Gastroesophageal sphincter (tissue), 4 donors: ENCODE measurements around the gene OPRD1. TPM values are rescaled to one million over a fixed set of nuclear protein-coding genes. Genes with fewer than 3 reads are reported as not detected.

ENCODE experiments used
- ATAC-seq: fragments of 150-250 bp; one replicate; pipeline ENCODE4 v1.9.1; 2016; ENCODE audit warnings: mild to moderate bottlenecking, moderate library complexity
- H3K27ac ChIP-seq, 4 donors: fragments of 200-600 bp; sonication (generic) in 3 of 4; 1 replicate in 3 of 4; 2 replicates in 1 of 4; pipeline ENCODE4 v1.5.1; 2016 to 2019
- H3K27me3 ChIP-seq: fragments of 200-600 bp; sonication (generic); one replicate; pipeline ENCODE4 v1.5.1; 2019
- H3K36me3 ChIP-seq, 2 donors: fragments of 200-600 bp; sonication (generic); one replicate each; pipeline ENCODE4 v1.5.1; 2019; ENCODE audit warnings: control low read depth in 1 of 2
- H3K4me1 ChIP-seq, 3 donors: fragments of 200-600 bp; sonication (generic); 1 replicate in 2 of 3; 2 replicates in 1 of 3; pipeline ENCODE4 v1.5.1; 2016 to 2019; ENCODE audit warnings: control low read depth in 2 of 3
- H3K4me3 ChIP-seq, 2 donors: fragments of 200-600 bp; sonication (generic); one replicate each; pipeline ENCODE4 v1.5.1; 2019; ENCODE audit warnings: mild to moderate bottlenecking in 1 of 2, moderate library complexity in 1 of 2
- H3K9me3 ChIP-seq, 3 donors: fragments of 200-600 bp; sonication (generic); one replicate each; pipeline ENCODE4 v1.5.1; 2017 to 2019; ENCODE audit warnings: control low read depth in 2 of 3
- CTCF ChIP-seq, 4 experiments: fragments of 200-600 bp in 2 of 4; fragments of 450-650 bp in 2 of 4; sonication (generic) in 1 of 4; IDR thresholded peaks; one replicate each; pipeline ENCODE4 v1.5.1; 2017 to 2019; ENCODE audit warnings: antibody characterized with exemption in 4 of 4, mild to moderate bottlenecking in 2 of 4, moderate library complexity in 2 of 4
- EP300 ChIP-seq: sonication (generic); formaldehyde crosslinking; IDR thresholded peaks from one replicate; pipeline ENCODE4 v1.6.1; 2017; ENCODE audit warnings: antibody characterized with exemption, mild to moderate bottlenecking
- POLR2A ChIP-seq, 2 donors: fragments of 450-650 bp; IDR thresholded peaks; one replicate each; pipeline ENCODE4 v1.6.1; 2017; ENCODE audit warnings: antibody characterized with exemption in 2 of 2, mild to moderate bottlenecking in 2 of 2, moderate library complexity in 1 of 2
- POLR2AphosphoS5 ChIP-seq: sonication (generic); formaldehyde crosslinking; IDR thresholded peaks from one replicate; pipeline ENCODE4 v1.6.1; 2017; ENCODE audit warnings: antibody characterized with exemption
- WGBS, 2 donors: methylation state at CpG; one replicate each; pipeline ENCODE4 v1.1.5; 2018; ENCODE audit warnings: low coverage in 1 of 2; 5-methylcytosine and 5-hydroxymethylcytosine counted together
- total RNA-seq, 4 donors: library from RNA; depleted of rRNA; stranded (reverse); fragments of >200 nt; gene quantifications; one replicate each; pipeline ENCODE4 v1.1.0, GENCODE V29; 2016

OPRD1 gene
- total RNA-seq, 4 donors from 2014 or later = 0.08 to 0.16 (median 0.13) TPM; not detected in 1

- no peak for TF ChIP-seq CTCF (IDR thresholded peaks at IDR 0.05)
- TF ChIP-seq POLR2AphosphoS5 = no peak
- TF ChIP-seq EP300 = no peak
- TF ChIP-seq POLR2A (IDR thresholded peaks at IDR 0.05) = no peak
- peaks cover 0 to 18% (median 9%) of the 10 kb centered on the region in 3 donors for H3K4me1 ChIP-seq
- no peak overlapping the region for H3K27ac ChIP-seq
- peaks cover 0 to 5% (median 0%) of the 10 kb centered on the region in 3 donors for H3K9me3 ChIP-seq
- 94% methylated on average over 3 of the region's 3 CpGs; no CpG with 5 or more reads in 1 of the 2 donors for WGBS, 2 donors
- H3K27me3 ChIP-seq = no peaks in the 10 kb centered on the region
- no peaks in the 10 kb centered on the region for H3K36me3 ChIP-seq
- ATAC-seq = no peak
- H3K4me3 ChIP-seq = no peak overlapping the region
Observed at GRCh38 chr1:28900562-28900961, 88.6 kb downstream of the OPRD1 start.

- Histone ChIP-seq H3K27ac (no peak overlapping the region), H3K27me3 (no peaks in the 10 kb centered on the region), H3K9me3 (peaks cover 0 to 5% (median 0%) of the 10 kb centered on the region in 3 donors), H3K4me1 (peaks cover 0 to 18% (median 9%) of the 10 kb centered on the region in 3 donors), H3K36me3 (no peaks in the 10 kb centered on the region), H3K4me3 (no peak overlapping the region)
- TF ChIP-seq POLR2AphosphoS5 (no peak), POLR2A (IDR thresholded peaks at IDR 0.05) (no peak), CTCF (IDR thresholded peaks at IDR 0.05) (no peak), EP300 (no peak)
- 86% methylated on average over 1 of the region's 2 CpGs; no CpG with 5 or more reads in 1 of the 2 donors for WGBS, 2 donors
- no peak for ATAC-seq
Observed at GRCh38 chr1:28902738-28903137, 90.8 kb downstream of the OPRD1 start.

- no peaks in the 10 kb centered on the region for H3K4me1 ChIP-seq
- ATAC-seq = no peak
- WGBS, 2 donors = 86 to 91% methylated on average over 4 to 6 of the region's 8 CpGs
- no peak overlapping the region for H3K27ac ChIP-seq
- H3K9me3 ChIP-seq = peaks cover 0 to 5% (median 0%) of the 10 kb centered on the region in 3 donors
- H3K36me3 ChIP-seq = no peaks in the 10 kb centered on the region
- no peak overlapping the region for H3K4me3 ChIP-seq
- TF ChIP-seq CTCF (IDR thresholded peaks at IDR 0.05) = no peak
- no peak for TF ChIP-seq POLR2A (IDR thresholded peaks at IDR 0.05)
- TF ChIP-seq POLR2AphosphoS5 = no peak
- no peak for TF ChIP-seq EP300
- no peaks in the 10 kb centered on the region for H3K27me3 ChIP-seq
Observed at GRCh38 chr1:28905921-28906666, 94.1 kb downstream of the OPRD1 start.

GRCh38 chr1:28909198-28909597 is 97.2 kb downstream of the OPRD1 start:
- Histone ChIP-seq H3K9me3 (peaks cover 0 to 5% (median 0%) of the 10 kb centered on the region in 3 donors), H3K36me3 (no peaks in the 10 kb centered on the region), H3K27me3 (no peaks in the 10 kb centered on the region), H3K27ac (no peak overlapping the region), H3K4me1 (peaks cover 0 to 7% (median 0%) of the 10 kb centered on the region in 3 donors), H3K4me3 (no peak overlapping the region)
- no peak for TF ChIP-seq POLR2A (IDR thresholded peaks at IDR 0.05)
- no peak for TF ChIP-seq CTCF (IDR thresholded peaks at IDR 0.05)
- TF ChIP-seq POLR2AphosphoS5 = no peak
- TF ChIP-seq EP300 = no peak
- 88 to 100% methylated on average over 2 of the region's 2 CpGs for WGBS, 2 donors
- ATAC-seq = no peak
